Suprapubic skin (tissue), 4 donors: ENCODE results near the gene PTGR2. TPM values are rescaled to one million over a fixed set of nuclear protein-coding genes. Genes with fewer than 3 reads are reported as not detected.
"Not testable (repeated sequence)": the region's sequence is repeated elsewhere in the genome, so short reads cannot be mapped to it uniquely, and the experiment has no call there.

ENCODE experiments used
- DNase-seq, 2 donors: peaks; one replicate each; pipeline ENCODE4 v3.0.0-alpha.2; 2019; ENCODE audit warnings: low spot score in 2 of 2
- H3K27ac ChIP-seq: fragments of 200-600 bp; sonication (generic); one replicate; pipeline ENCODE4 v1.5.1; 2019
- H3K27me3 ChIP-seq: fragments of 200-600 bp; sonication (generic); one replicate; pipeline ENCODE4 v1.5.1; 2019
- H3K36me3 ChIP-seq: fragments of 200-600 bp; sonication (generic); one replicate; pipeline ENCODE4 v1.5.1; 2019
- H3K4me1 ChIP-seq: fragments of 200-600 bp; sonication (generic); one replicate; pipeline ENCODE4 v1.5.1; 2019
- H3K4me3 ChIP-seq: fragments of 200-600 bp; sonication (generic); one replicate; pipeline ENCODE4 v1.5.1; 2019; ENCODE audit warnings: mild to moderate bottlenecking
- H3K9me3 ChIP-seq: fragments of 200-600 bp; sonication (generic); one replicate; pipeline ENCODE4 v1.5.1; 2019
- CTCF ChIP-seq, 2 donors: fragments of 200-600 bp in 1 of 2; fragments of 450-650 bp in 1 of 2; sonication (generic) in 1 of 2; IDR thresholded peaks; one replicate each; pipeline ENCODE4 v1.5.1; 2016 to 2019; ENCODE audit warnings: antibody characterized with exemption in 2 of 2, mild to moderate bottlenecking in 1 of 2, moderate library complexity in 1 of 2
- EP300 ChIP-seq: sonication (generic); formaldehyde crosslinking; IDR thresholded peaks from one replicate; pipeline ENCODE4 v1.6.1; 2017; ENCODE audit warnings: antibody characterized with exemption
- POLR2A ChIP-seq, 2 donors: fragments of 450-650 bp; IDR thresholded peaks; one replicate each; pipeline ENCODE4 v1.6.1; 2017; ENCODE audit warnings: antibody characterized with exemption in 2 of 2, mild to moderate bottlenecking in 2 of 2, moderate library complexity in 2 of 2
- POLR2AphosphoS5 ChIP-seq, 3 donors: sonication (generic); formaldehyde crosslinking; IDR thresholded peaks; one replicate each; pipeline ENCODE4 v1.6.1; 2017; ENCODE audit warnings: antibody characterized with exemption in 3 of 3
- WGBS: methylation state at CpG from one replicate; pipeline ENCODE4 v1.1.5; 2018; 5-methylcytosine and 5-hydroxymethylcytosine counted together
- total RNA-seq, 4 donors: library from RNA; depleted of rRNA; stranded (reverse); fragments of >200 nt; gene quantifications; one replicate each; pipeline ENCODE4 v1.1.0, GENCODE V29; 2016

PTGR2 gene
- total RNA-seq, 4 donors from 2014 or later = 6.3 to 25.1 (median 10.3) TPM

- Histone ChIP-seq H3K9me3 (no peaks in the 10 kb centered on the region), H3K27me3 (no peaks in the 10 kb centered on the region), H3K4me1 (peaks cover 16% of the 10 kb centered on the region), H3K27ac (no peak overlapping the region), H3K4me3 (no peak overlapping the region), H3K36me3 (no peaks in the 10 kb centered on the region)
- peak in 2 of 3 donors; percentile 67 to 85 for TF ChIP-seq POLR2AphosphoS5 (IDR thresholded peaks at IDR 0.05)
- peak; percentile 88 for TF ChIP-seq CTCF (IDR thresholded peaks at IDR 0.05)
- no peak for TF ChIP-seq POLR2A (IDR thresholded peaks at IDR 0.05)
- TF ChIP-seq EP300 = no peak
- DNase-seq = peak; percentile 95
- 10% methylated on average over 7 of the region's 7 CpGs for WGBS
These were observed 26.0 kb upstream of the PTGR2 start for GRCh38 chr14:73825551-73826188.

DNA sequence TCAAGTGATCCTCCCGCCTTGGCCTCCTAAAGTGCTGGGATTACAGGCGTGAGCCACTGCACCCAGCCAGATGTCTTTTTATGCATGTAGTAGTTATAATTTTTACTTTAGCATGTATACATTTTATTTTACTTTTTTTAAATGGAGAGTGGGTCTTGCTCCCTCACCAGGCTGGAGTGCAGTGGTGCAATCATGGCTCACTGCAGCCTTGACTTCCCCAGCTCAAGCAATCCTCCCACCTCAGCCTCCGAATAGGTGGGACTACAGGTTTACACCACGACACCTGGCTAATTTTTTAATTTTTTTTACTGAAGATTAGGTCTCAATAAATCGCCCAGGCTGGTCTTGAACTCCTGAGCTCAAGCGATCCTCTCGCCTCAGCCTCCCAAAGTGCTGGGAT is 24.4 kb upstream of the PTGR2 start:
- H3K4me1 ChIP-seq = peaks cover 16% of the 10 kb centered on the region
- not testable (repeated sequence) for H3K27me3 ChIP-seq, H3K4me3 ChIP-seq, H3K27ac ChIP-seq, H3K36me3 ChIP-seq, H3K9me3 ChIP-seq, DNase-seq
- 89% methylated on average over 7 of the region's 7 CpGs for WGBS

- Histone ChIP-seq H3K36me3 (no peaks in the 10 kb centered on the region), H3K4me3 (no peak overlapping the region), H3K27ac (no peak overlapping the region), H3K27me3 (no peaks in the 10 kb centered on the region), H3K9me3 (no peaks in the 10 kb centered on the region), H3K4me1 (peaks cover 23% of the 10 kb centered on the region)
- 90% methylated on average over 4 of the region's 4 CpGs for WGBS
- DNase-seq = no peak
- TF ChIP-seq EP300 = no peak
- no peak for TF ChIP-seq POLR2A (IDR thresholded peaks at IDR 0.05)
These were observed 22.6 kb upstream of the PTGR2 start for GRCh38 chr14:73829071-73829470.

DNA sequence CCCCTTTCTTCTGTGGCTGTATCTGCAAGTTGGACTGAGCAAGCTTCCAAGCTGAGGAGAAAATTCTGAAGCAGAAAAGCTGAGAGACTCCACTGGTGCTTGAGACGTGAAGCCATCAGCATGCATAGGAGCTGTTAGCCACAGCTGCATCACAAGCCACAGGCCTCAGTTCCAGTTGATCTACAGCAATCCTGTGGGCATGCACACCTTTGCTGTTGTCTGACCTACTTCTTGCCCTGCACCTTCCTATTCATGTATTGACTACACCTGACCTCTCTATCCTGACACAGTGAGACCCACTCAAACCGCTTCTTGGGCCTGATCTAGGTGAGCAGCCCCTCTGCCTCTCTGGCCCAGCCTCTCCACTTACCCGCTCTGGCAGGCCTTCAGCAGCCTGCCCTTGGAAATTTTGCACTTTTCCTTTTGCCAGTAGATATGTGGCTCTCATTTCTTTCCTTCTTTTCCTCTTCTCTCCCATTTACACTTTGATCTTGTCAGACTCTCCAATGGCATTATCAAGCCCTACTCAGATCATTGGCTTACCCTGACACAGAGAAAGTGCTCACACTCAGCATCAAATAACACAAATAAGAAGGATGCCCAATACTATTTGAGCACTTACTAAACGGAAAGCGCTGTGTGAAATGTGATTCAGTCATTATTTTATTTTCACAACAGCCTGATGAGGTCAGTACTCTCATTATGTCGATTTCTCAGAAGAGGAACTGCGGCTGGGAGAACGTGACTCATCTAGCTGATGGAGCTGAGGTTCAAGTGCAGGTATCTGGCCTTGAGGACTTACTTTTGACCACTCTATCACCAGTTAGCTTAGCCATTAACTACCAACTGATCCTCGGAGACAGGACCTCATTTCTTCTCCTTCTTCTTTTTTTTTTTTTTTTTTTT is 21.9 kb upstream of the PTGR2 start:
- Histone ChIP-seq H3K27ac (no peak overlapping the region), H3K4me1 (peaks cover 20% of the 10 kb centered on the region), H3K9me3 (no peaks in the 10 kb centered on the region), H3K36me3 (no peaks in the 10 kb centered on the region), H3K4me3 (no peak overlapping the region), H3K27me3 (no peaks in the 10 kb centered on the region)
- no peak for TF ChIP-seq CTCF (IDR thresholded peaks at IDR 0.05)
- no peak for TF ChIP-seq POLR2A (IDR thresholded peaks at IDR 0.05)
- TF ChIP-seq POLR2AphosphoS5 (IDR thresholded peaks at IDR 0.05) = no peak
- TF ChIP-seq EP300 = no peak
- WGBS = 79% methylated on average over 9 of the region's 9 CpGs
- no peak for DNase-seq

DNA sequence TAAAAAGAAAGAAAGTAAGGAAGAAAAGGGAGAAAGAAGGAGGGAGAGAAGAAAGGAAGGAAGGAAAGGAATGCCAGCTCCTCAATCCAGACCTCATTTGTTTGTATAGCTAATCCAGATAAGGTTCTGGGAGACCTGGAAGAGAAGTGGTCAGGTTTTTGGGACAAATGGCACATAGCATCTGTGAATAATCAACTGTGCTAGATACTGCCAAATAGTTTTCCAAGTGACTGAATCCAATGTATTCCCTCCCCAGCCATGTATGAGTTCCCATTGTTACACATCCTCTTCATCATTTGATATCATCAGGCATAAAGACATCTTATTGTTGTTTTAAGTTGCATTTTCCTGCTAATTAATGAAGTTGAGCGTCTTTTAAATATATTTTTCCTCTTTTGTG is 18.6 kb upstream of the PTGR2 start:
- WGBS = 44% methylated on average over 1 of the region's 1 CpG
- Histone ChIP-seq H3K27ac (no peak overlapping the region), H3K9me3 (no peaks in the 10 kb centered on the region), H3K4me3 (no peak overlapping the region), H3K4me1 (peaks cover 9% of the 10 kb centered on the region), H3K36me3 (no peaks in the 10 kb centered on the region), H3K27me3 (no peaks in the 10 kb centered on the region)
- no peak for TF ChIP-seq POLR2AphosphoS5 (IDR thresholded peaks at IDR 0.05)
- TF ChIP-seq CTCF (IDR thresholded peaks at IDR 0.05) = no peak
- no peak for TF ChIP-seq POLR2A (IDR thresholded peaks at IDR 0.05)
- TF ChIP-seq EP300 = no peak
- DNase-seq = no peak

GRCh38 chr14:73833530-73834260 is 17.9 kb upstream of the PTGR2 start:
- no peak for DNase-seq
- Histone ChIP-seq H3K27ac (no peak overlapping the region), H3K27me3 (no peaks in the 10 kb centered on the region)

More at GRCh38 chr14:73833530-73834260, 17.9 kb upstream of the PTGR2 start:
- H3K9me3 ChIP-seq = no peaks in the 10 kb centered on the region
- 51% methylated on average over 9 of the region's 9 CpGs for WGBS
- peaks cover 9% of the 10 kb centered on the region for H3K4me1 ChIP-seq
- TF ChIP-seq EP300 (no peak), CTCF (IDR thresholded peaks at IDR 0.05) (no peak), POLR2A (IDR thresholded peaks at IDR 0.05) (no peak), POLR2AphosphoS5 (IDR thresholded peaks at IDR 0.05) (no peak)
- H3K36me3 ChIP-seq = no peaks in the 10 kb centered on the region
- no peak overlapping the region for H3K4me3 ChIP-seq
